ENCODE results near the gene MAST3.
A peak's percentile ranks its signal among the peaks of the same experiment; 100 is the strongest.

Gene MAST3

DNA sequence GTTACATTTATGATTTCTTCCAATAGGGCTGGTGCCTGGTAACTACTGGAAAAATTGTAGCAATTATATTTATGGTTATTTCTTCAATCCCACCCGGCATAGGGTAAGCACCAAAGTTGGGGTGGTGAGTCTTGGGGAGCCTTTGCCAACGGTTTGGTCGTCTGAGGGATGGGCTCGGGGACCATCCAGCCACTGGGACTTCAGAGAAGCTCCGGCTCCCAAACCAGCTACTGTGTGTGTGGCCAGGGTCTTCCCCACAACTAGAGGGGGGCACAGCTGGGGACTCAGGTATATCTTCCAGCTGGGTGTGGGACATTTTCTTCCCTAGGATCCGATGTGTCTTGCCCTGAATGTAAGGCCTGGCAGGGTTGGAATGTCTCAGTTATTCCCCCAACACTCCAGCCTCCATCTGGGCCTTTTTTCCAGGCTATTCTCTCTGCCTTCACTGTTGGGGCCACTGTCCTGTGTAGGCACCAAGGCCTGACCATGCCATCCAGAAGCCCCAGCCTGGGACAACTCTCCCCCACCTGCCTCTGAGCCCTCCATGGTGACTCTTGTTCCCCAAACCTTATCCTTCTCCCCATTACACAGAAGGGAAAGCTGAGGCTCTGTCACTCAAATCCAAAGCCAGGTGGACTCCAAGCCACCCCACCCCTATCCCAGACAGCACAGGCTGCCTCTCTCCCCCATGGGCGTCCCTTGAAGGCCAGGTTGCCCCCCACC is 74.9 kb downstream of the MAST3 start:
- Histone ChIP-seq H3K4me2 (ENCODE audit: low read depth, low read length, poor library complexity, severe bottlenecking) (no peak overlapping the region), H3K79me2 (ENCODE audit: insufficient read depth, low read length) (no peaks in the 10 kb centered on the region), H3K9me3 (ENCODE audit: insufficient read depth, low read depth, low read length) (no peaks in the 10 kb centered on the region), H3K9ac (ENCODE audit: low read depth, low read length, poor library complexity, severe bottlenecking) (no peak overlapping the region), H4K20me1 (ENCODE audit: insufficient read depth, low read length, poor library complexity, severe bottlenecking) (no peaks in the 10 kb centered on the region), H3K27me3 (ENCODE audit: insufficient read depth, low read length, poor library complexity, severe bottlenecking) (no peaks in the 10 kb centered on the region), H3K4me3 (ENCODE audit: low read length, poor library complexity, severe bottlenecking) (no peak overlapping the region), H2AFZ (ENCODE audit: low read length) (no peak overlapping the region), H3K9me2 (replicated peaks; ENCODE audit: low read depth, low read length) (no peaks in the 10 kb centered on the region), H3F3A (ENCODE audit: low read depth) (no peaks in the 10 kb centered on the region), H3K36me3 (ENCODE audit: insufficient read depth, low read length) (no peaks in the 10 kb centered on the region; the same call in 1 of the 2 replicates), H3K4me1 (ENCODE audit: insufficient read depth, low read length, poor library complexity, severe bottlenecking) (peaks cover 4% of the 10 kb centered on the region)
- TF ChIP-seq EZH2phosphoT487 (IDR thresholded peaks at IDR 0.05; ENCODE audit: borderline replicate concordance) = no peak
- TF ChIP-seq, protein P1, sequence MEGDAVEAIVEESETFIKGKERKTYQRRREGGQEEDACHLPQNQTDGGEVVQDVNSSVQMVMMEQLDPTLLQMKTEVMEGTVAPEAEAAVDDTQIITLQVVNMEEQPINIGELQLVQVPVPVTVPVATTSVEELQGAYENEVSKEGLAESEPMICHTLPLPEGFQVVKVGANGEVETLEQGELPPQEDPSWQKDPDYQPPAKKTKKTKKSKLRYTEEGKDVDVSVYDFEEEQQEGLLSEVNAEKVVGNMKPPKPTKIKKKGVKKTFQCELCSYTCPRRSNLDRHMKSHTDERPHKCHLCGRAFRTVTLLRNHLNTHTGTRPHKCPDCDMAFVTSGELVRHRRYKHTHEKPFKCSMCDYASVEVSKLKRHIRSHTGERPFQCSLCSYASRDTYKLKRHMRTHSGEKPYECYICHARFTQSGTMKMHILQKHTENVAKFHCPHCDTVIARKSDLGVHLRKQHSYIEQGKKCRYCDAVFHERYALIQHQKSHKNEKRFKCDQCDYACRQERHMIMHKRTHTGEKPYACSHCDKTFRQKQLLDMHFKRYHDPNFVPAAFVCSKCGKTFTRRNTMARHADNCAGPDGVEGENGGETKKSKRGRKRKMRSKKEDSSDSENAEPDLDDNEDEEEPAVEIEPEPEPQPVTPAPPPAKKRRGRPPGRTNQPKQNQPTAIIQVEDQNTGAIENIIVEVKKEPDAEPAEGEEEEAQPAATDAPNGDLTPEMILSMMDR (conservative IDR thresholded peaks at IDR 0.05; ENCODE audit: low read length) = no peak

DNA sequence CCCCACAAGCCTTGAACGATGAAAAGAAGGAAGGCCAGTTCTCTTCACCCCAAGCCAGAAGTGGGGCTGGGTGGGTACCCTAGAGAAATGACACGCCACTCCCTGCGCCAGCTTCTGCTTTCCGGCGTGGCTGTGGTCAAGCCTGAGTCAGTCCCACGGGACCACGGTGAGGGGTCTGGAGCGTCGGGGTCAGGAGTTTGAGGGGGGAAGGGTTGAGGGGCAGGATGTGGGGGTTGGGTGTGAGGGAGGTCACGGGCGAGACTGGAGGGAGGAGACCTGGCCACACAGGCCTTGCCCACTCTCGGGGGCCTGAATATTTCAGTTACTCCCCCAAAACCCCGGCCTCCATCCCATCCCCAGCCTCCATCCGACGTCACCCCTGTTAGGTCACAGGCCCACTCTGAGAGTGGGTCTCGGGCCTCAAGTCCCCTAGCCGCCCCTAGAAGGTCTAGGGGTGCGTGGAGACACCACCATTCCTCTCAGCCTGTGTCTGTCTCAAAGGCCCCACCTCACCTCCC is 75.5 kb downstream of the MAST3 start:
- H3K79me2 ChIP-seq (ENCODE audit: insufficient read depth, low read length) = no peaks in the 10 kb centered on the region
- H3K9me2 ChIP-seq (replicated peaks; ENCODE audit: low read depth, low read length) = no peaks in the 10 kb centered on the region
- no peaks in the 10 kb centered on the region; the same call in 1 of the 2 replicates for H3K36me3 ChIP-seq (ENCODE audit: insufficient read depth, low read length)
- no peak overlapping the region for H3K9ac ChIP-seq (ENCODE audit: low read depth, low read length, poor library complexity, severe bottlenecking)
- peak overlapping the region; percentile 77 for H3K4me2 ChIP-seq (ENCODE audit: low read depth, low read length, poor library complexity, severe bottlenecking)
- H3K4me1 ChIP-seq (ENCODE audit: insufficient read depth, low read length, poor library complexity, severe bottlenecking) = peaks cover 4% of the 10 kb centered on the region
- peak overlapping the region; percentile 74 for H3K4me3 ChIP-seq (ENCODE audit: low read length, poor library complexity, severe bottlenecking)
- H4K20me1 ChIP-seq (ENCODE audit: insufficient read depth, low read length, poor library complexity, severe bottlenecking) = no peaks in the 10 kb centered on the region
- no peaks in the 10 kb centered on the region for H3K9me3 ChIP-seq (ENCODE audit: insufficient read depth, low read depth, low read length)
- no peaks in the 10 kb centered on the region for H3K27me3 ChIP-seq (ENCODE audit: insufficient read depth, low read length, poor library complexity, severe bottlenecking)
- no peak for TF ChIP-seq EZH2phosphoT487 (IDR thresholded peaks at IDR 0.05; ENCODE audit: borderline replicate concordance)
- TF ChIP-seq, protein P1 (conservative IDR thresholded peaks at IDR 0.05; ENCODE audit: low read length) = no peak
- H2AFZ ChIP-seq (ENCODE audit: low read length) = peak overlapping the region; percentile 88; the same call in 1 of the 2 replicates
- no peaks in the 10 kb centered on the region for H3F3A ChIP-seq (ENCODE audit: low read depth)

DNA sequence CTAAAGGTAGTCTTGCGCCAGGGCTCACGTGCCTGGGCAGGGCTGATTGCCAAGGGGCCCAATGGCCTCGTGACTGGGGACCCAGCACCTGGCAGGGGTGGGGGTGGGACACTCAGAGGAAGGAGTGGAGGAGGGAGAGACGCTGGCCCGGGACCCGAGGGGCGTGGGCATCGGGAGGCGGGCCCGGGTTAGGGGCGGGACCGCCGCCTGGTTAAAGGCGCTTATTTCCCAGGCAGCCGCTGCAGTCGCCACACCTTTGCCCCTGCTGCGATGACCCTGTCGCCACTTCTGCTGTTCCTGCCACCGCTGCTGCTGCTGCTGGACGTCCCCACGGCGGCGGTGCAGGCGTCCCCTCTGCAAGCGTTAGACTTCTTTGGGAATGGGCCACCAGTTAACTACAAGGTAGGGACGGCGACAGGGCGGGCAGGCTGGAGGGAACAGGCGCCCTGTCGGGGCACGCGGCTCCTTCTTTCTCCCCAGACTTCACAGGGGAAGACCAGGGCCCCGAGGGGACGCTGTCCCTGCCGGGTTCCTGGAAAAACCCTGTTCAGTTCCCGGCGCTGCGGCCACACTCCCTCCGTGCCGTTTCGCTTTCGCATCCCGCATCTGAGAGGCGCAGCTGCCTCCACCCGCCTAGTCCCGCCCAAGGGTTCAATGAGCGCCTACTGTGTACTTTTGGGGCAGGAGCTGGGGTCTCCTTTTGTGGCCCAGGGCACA is 76.2 kb downstream of the MAST3 start, which contains the start of gene IFI30:
TSS of gene IFI30 (plus strand) at position 242 of the 717 bp plus-strand sequence. CDS start at position 271, 29 bp downstream.
- peak within 1 kb of the TSS; percentile 77 for H3K4me2 ChIP-seq (ENCODE audit: low read depth, low read length, poor library complexity, severe bottlenecking)
- no peaks in the 10 kb centered on the region; the same call in 1 of the 2 replicates for H3K36me3 ChIP-seq (ENCODE audit: insufficient read depth, low read length)
- no peaks in the 10 kb centered on the region for H3K9me2 ChIP-seq (replicated peaks; ENCODE audit: low read depth, low read length)
- H3K4me3 ChIP-seq (ENCODE audit: low read length, poor library complexity, severe bottlenecking) = peak within 1 kb of the TSS; percentile 74
- peaks cover 4% of the 10 kb centered on the region for H3K4me1 ChIP-seq (ENCODE audit: insufficient read depth, low read length, poor library complexity, severe bottlenecking)
- no peaks in the 10 kb centered on the region for H3K27me3 ChIP-seq (ENCODE audit: insufficient read depth, low read length, poor library complexity, severe bottlenecking)
- H4K20me1 ChIP-seq (ENCODE audit: insufficient read depth, low read length, poor library complexity, severe bottlenecking) = no peaks in the 10 kb centered on the region
- no peaks in the 10 kb centered on the region for H3F3A ChIP-seq (ENCODE audit: low read depth)
- TF ChIP-seq, protein P1 (conservative IDR thresholded peaks at IDR 0.05; ENCODE audit: low read length) = no peak
- TF ChIP-seq EZH2phosphoT487 (IDR thresholded peaks at IDR 0.05; ENCODE audit: borderline replicate concordance) = no peak
- no peaks in the 10 kb centered on the region for H3K79me2 ChIP-seq (ENCODE audit: insufficient read depth, low read length)
- H2AFZ ChIP-seq (ENCODE audit: low read length) = peak within 1 kb of the TSS; percentile 88
- H3K9ac ChIP-seq (ENCODE audit: low read depth, low read length, poor library complexity, severe bottlenecking) = peak within 1 kb of the TSS; percentile 64
- H3K9me3 ChIP-seq (ENCODE audit: insufficient read depth, low read depth, low read length) = no peaks in the 10 kb centered on the region
